K562 (cell line): ENCODE results near the gene HMBS. TPM values are rescaled to one million over a fixed set of nuclear protein-coding genes. Genes with fewer than 3 reads are reported as not detected.

Experiments
- ATAC-seq: fragments of 200-7000 bp; cut with Tn5 transposase; 3 replicates; pipeline ENCODE4 v1.9.1; 2020; ENCODE audit warnings: moderate library complexity
- BruUV-seq: library from RNA; stranded (reverse); fragments of 400-500 nt; replicated peaks from 2 replicates; lab custom pipeline; 2021; lab: Mats Ljungman, UMichigan
- CTCF ChIA-PET: fragments of 300-600 bp; formaldehyde crosslinking; extraction: SDS; loops from one replicate; lab custom pipeline; 2021; ENCODE audit warnings: low intra/inter-chr PET ratio; lab: Yijun Ruan, JAX
- POLR2A ChIA-PET: fragments of 300-600, 350-650 bp; sonication (Branson Sonifier 250); formaldehyde crosslinking; extraction: SDS; loops from one replicate; lab custom pipeline; 2021; ENCODE audit warnings: antibody characterized with exemption, inconsistent platforms; lab: Yijun Ruan, JAX
- DNase-seq, 4 experiments: peaks; one replicate each; pipeline versions ENCODE4 v3.0.0 to v3.0.0-alpha.2; 2011 to 2018; ENCODE audit warnings: low spot score in 3 of 4, mixed read lengths in 3 of 4; ENCODE audit errors: extremely low read depth in 1 of 4
- FAIRE-seq: peaks from 2 replicates; lab custom pipeline; 2011; peaks lifted over from hg19 to GRCh38; lab: Jason Lieb, UNC
- H2AFZ ChIP-seq: 2 replicates; pipeline ENCODE4 v1.6.0; 2011; ENCODE audit warnings: low read depth, low read length, control low read depth, inconsistent platforms
- H3K27ac ChIP-seq: fragments of 200-600 bp; 3 replicates; pipeline ENCODE4 v1.8.0; 2011; ENCODE audit warnings: low read depth, mild to moderate bottlenecking, control low read depth, inconsistent platforms, low read length, moderate library complexity, mixed read lengths; ENCODE audit errors: extremely low read depth
- H3K27me3 ChIP-seq, 2 experiments: fragments of 300-600 bp in 1 of 2; 2 replicates in 1 of 2; 3 replicates in 1 of 2; pipeline versions ENCODE4 v1.6.0 to v1.8.0; 2011; ENCODE audit warnings: inconsistent platforms in 2 of 2, low read length in 2 of 2, mild to moderate bottlenecking in 1 of 2, mixed read lengths in 1 of 2, moderate library complexity in 1 of 2; ENCODE audit not compliant: control insufficient read depth in 2 of 2, insufficient read depth in 2 of 2
- H3K36me3 ChIP-seq: fragments of 300-600 bp; 3 replicates; pipeline ENCODE4 v1.8.0; 2011; ENCODE audit warnings: mild to moderate bottlenecking, low read length, inconsistent platforms; ENCODE audit not compliant: control insufficient read depth, insufficient read depth
- H3K4me1 ChIP-seq, 2 experiments: fragments of 200-600 bp in 1 of 2; replicated peaks in 1 of 2; 2 replicates in 1 of 2; 3 replicates in 1 of 2; pipeline versions ENCODE4 v1.5.1 to v1.8.0; 2011; ENCODE audit warnings: inconsistent platforms in 2 of 2, low read length in 2 of 2, mild to moderate bottlenecking in 1 of 2, mixed read lengths in 1 of 2, moderate library complexity in 1 of 2; ENCODE audit not compliant: control insufficient read depth in 2 of 2, insufficient read depth in 2 of 2
- H3K4me2 ChIP-seq: 2 replicates; pipeline ENCODE4 v1.6.1; 2011; ENCODE audit warnings: low read length, control low read depth, inconsistent platforms, mixed read lengths; ENCODE audit not compliant: insufficient read depth
- H3K4me3 ChIP-seq: fragments of 200-600 bp; sonication (generic), shearing (Covaris generic); 2 replicates; pipeline ENCODE4 v1.5.1; 2016; ENCODE audit warnings: control low read depth, inconsistent platforms
- H3K79me2 ChIP-seq: fragments of 200-600 bp; 3 replicates; pipeline ENCODE4 v1.8.0; 2011; ENCODE audit warnings: low read length, inconsistent platforms; ENCODE audit not compliant: control insufficient read depth, insufficient read depth
- H3K9ac ChIP-seq, 2 experiments: 2 replicates each; pipeline versions ENCODE4 v1.6.0 to v1.6.1; 2011; ENCODE audit warnings: low read depth in 2 of 2, low read length in 2 of 2, control low read depth in 1 of 2, inconsistent platforms in 1 of 2, mild to moderate bottlenecking in 1 of 2, mixed read lengths in 1 of 2; ENCODE audit not compliant: insufficient read depth in 1 of 2
- H3K9me1 ChIP-seq: one replicate; pipeline ENCODE4 v1.6.0; 2011; ENCODE audit warnings: inconsistent platforms, mild to moderate bottlenecking, low read length, moderate library complexity; ENCODE audit not compliant: control insufficient read depth, insufficient read depth
- H3K9me3 ChIP-seq: replicated peaks from 2 replicates; pipeline ENCODE4 v1.5.1; 2011; ENCODE audit warnings: low read depth, low read length, inconsistent platforms; ENCODE audit not compliant: control insufficient read depth, insufficient read depth
- H4K20me1 ChIP-seq: replicated peaks from 2 replicates; pipeline ENCODE4 v1.6.1; 2011; ENCODE audit warnings: low read length, inconsistent platforms, mixed read lengths; ENCODE audit not compliant: control insufficient read depth, insufficient read depth
- BCL6 ChIP-seq: fragments of 250-450 bp; sonication (Bioruptor Pico); IDR thresholded peaks from 2 replicates; pipeline ENCODE4 v1.4.0; 2020
- CBFA2T2 ChIP-seq: fragments of 450-650 bp; conservative IDR thresholded peaks from 2 replicates; pipeline ENCODE4 v1.6.1; 2017; ENCODE audit warnings: mild to moderate bottlenecking
- CREM ChIP-seq: IDR thresholded peaks from 2 replicates; pipeline ENCODE4 v1.6.1; 2014; ENCODE audit warnings: antibody characterized with exemption, low read depth
- ETV5 ChIP-seq: sonication (generic); formaldehyde crosslinking; IDR thresholded peaks from 2 replicates; pipeline ENCODE4 v1.4.0; 2020; ENCODE audit warnings: low read depth, mild to moderate bottlenecking, missing genetic modification reagents
- FOXP4 ChIP-seq: sonication (generic); formaldehyde crosslinking; IDR thresholded peaks from 2 replicates; pipeline ENCODE4 v1.8.0; 2022; ENCODE audit warnings: mild to moderate bottlenecking, missing genetic modification reagents, borderline replicate concordance
- HMBOX1 ChIP-seq: sonication (generic); IDR thresholded peaks from 2 replicates; pipeline ENCODE4 v1.6.1; 2016
- NFIC ChIP-seq: fragments of 450-650 bp; IDR thresholded peaks from 2 replicates; pipeline ENCODE4 v1.6.1; 2017; ENCODE audit warnings: mild to moderate bottlenecking, inconsistent platforms
- POLR3A ChIP-seq: IDR thresholded peaks from 2 replicates; pipeline ENCODE4 v1.6.1; 2011; ENCODE audit warnings: borderline replicate concordance, mild to moderate bottlenecking, moderate library complexity; ENCODE audit not compliant: insufficient read length, insufficient read depth; ENCODE audit errors: extremely low read depth
- RHOXF2B ChIP-seq: fragments of 250-450 bp; sonication (Bioruptor Pico); conservative IDR thresholded peaks from 2 replicates; pipeline ENCODE4 v1.5.1; 2021
- SIRT6 ChIP-seq: IDR thresholded peaks from one replicate; pipeline ENCODE4 v1.6.1; 2012; ENCODE audit warnings: low read depth, mild to moderate bottlenecking, control low read depth, inconsistent platforms, low read length, moderate library complexity
- STAT6 ChIP-seq: sonication (generic); formaldehyde crosslinking; IDR thresholded peaks from 2 replicates; pipeline ENCODE4 v1.8.1; 2023; ENCODE audit warnings: mild to moderate bottlenecking, missing genetic modification reagents
- TEAD4 ChIP-seq, 2 experiments: sonication (generic) in 1 of 2; formaldehyde crosslinking in 1 of 2; IDR thresholded peaks; 2 replicates each; pipeline versions ENCODE4 v1.6.1 to v1.8.0; 2012 to 2022; ENCODE audit warnings: borderline replicate concordance in 1 of 2, inconsistent platforms in 1 of 2, low read length in 1 of 2, mild to moderate bottlenecking in 1 of 2, missing genetic modification reagents in 1 of 2
- TSC22D4 ChIP-seq: fragments of 450-650 bp; IDR thresholded peaks from 2 replicates; pipeline ENCODE4 v1.6.1; 2016; ENCODE audit warnings: missing genetic modification characterization, missing biosample characterization, control low read depth
- ZBED1 ChIP-seq: IDR thresholded peaks from 2 replicates; pipeline ENCODE4 v1.6.1; 2014
- ZNF165 ChIP-seq: fragments of 250-450 bp; sonication (Bioruptor Pico); IDR thresholded peaks from 2 replicates; pipeline ENCODE4 v1.4.0; 2020; ENCODE audit warnings: borderline replicate concordance
- ZNF75A ChIP-seq: fragments of 450-650 bp; formaldehyde crosslinking; IDR thresholded peaks from 2 replicates; pipeline ENCODE4 v1.4.0; 2020; ENCODE audit warnings: mild to moderate bottlenecking
- WGBS: fragments of 100-300 bp; shearing (Covaris generic); methylation state at CpG from one replicate; pipeline ENCODE4 v1.1.6; 2016; ENCODE audit warnings: low coverage, mixed read lengths; ENCODE audit not compliant: insufficient coverage; ENCODE audit errors: missing lambda C conversion rate; 5-methylcytosine and 5-hydroxymethylcytosine counted together
- in situ Hi-C: fragments of 300-500 bp; cut with MboI; formaldehyde crosslinking; loops from 4 replicates; pipeline ENCODE4 v1.15.0; 2018; ENCODE audit warnings: inconsistent platforms, mixed read lengths
- intact Hi-C: fragments of 100-400 bp; cut with micrococcal nuclease; formaldehyde crosslinking; loops from 2 replicates; pipeline ENCODE4 v1.14.2; 2022
- polyA plus RNA-seq, 8 experiments: library from polyadenylated mRNA; depleted of rRNA in 4 of 8; stranded (reverse) in 5 of 8; unstranded in 3 of 8; fragments of >200 nt; fragmentation: Nextera tagmentation in 2 of 8; fragmentation: Illumina TruSeq in 1 of 8; extraction: Ambion mirVana in 2 of 8; extraction: Trizol in 1 of 8; gene quantifications; 2 replicates each; pipeline versions ENCODE4 v1.2.1 to v1.2.3, GENCODE V29; 2011 to 2014; ENCODE audit warnings: inconsistent platforms in 1 of 8, missing spikeins in 1 of 8
- total RNA-seq, 7 experiments: library from RNA; depleted of rRNA in 6 of 7; stranded (reverse); fragments of >200 nt in 6 of 7; fragmentation: Illumina TruSeq in 2 of 7; extraction: Trizol in 2 of 7; gene quantifications; 2 replicates each; pipeline versions ENCODE4 v1.2.1 to v1.2.3, GENCODE V29; 2011 to 2021; ENCODE audit warnings: low replicate concordance in 1 of 7

HMBS gene
- total and polyA plus RNA-seq, 9 of the 15 experiments (the other 6 are each of a cell fraction or from before 2014, with no cell fraction given): 56.9 to 385 (median 286) TPM

GRCh38 chr11:119056421-119056999 lies 28.2 kb upstream of the HMBS start:
- Histone ChIP-seq H3K27ac (peak overlapping the region; percentile 95), H3K4me1 (peaks cover 18 to 21% of the 10 kb centered on the region in 2 experiments; a peak in 3 of 5 replicates), H3K9me3 (no peaks in the 10 kb centered on the region), H3K9me1 (no peaks in the 10 kb centered on the region), H3K79me2 (peaks cover 48% of the 10 kb centered on the region), H3K4me3 (peak overlapping the region; percentile 98), H3K27me3 (no peaks in the 10 kb centered on the region), H2AFZ (peak overlapping the region; percentile 82), H3K4me2 (peak overlapping the region; percentile 91), H4K20me1 (no peaks in the 10 kb centered on the region), H3K9ac (peak overlapping the region; percentile 94 to 97), H3K36me3 (peaks cover 51% of the 10 kb centered on the region)
- ChIA-PET POLR2A (interaction anchor here (0.6 to 8.8 kb wide), 21 partner anchors 10 to 267 kb away, joined by 3 to 132 read pairs (median 4); partner anchors contain the start of genes HMBS and VPS11), CTCF (no interaction called here)
- DNase-seq (peak in 3 of 4 experiments; percentile 34 to 61 (median 38)), FAIRE-seq (no peak), ATAC-seq (peak; percentile 24)
- WGBS: under 1% methylated on average over 39 of the region's 48 CpGs
- in situ Hi-C loops: no loop called here
- no TSS peak for BruUV-seq
- intact Hi-C loops: loop anchor here (2.0 kb wide), 2 partner anchors 38 kb away; partner anchors contain the start of genes RPS25 and TRAPPC4
- TF ChIP-seq FOXP4 (CRISPR knock-in tag) (peak; percentile 38; the same call in 1 of the 2 replicates), CBFA2T2 (no peak), ZBED1 (no peak), TEAD4 (IDR thresholded peaks at IDR 0.05; ENCODE audit: low read length) (no peak), TEAD4 (CRISPR knock-in tag; IDR thresholded peaks at IDR 0.05; ENCODE audit: borderline replicate concordance) (no peak), TSC22D4 (tag) (no peak), RHOXF2B (CRISPR knock-in tag) (no peak), STAT6 (0 out of 2 replicates have a peak, but pooled peaks have one; percentile 62), NFIC (no peak), ETV5 (CRISPR knock-in tag) (no peak), ZNF75A (CRISPR knock-in tag) (no peak), HMBOX1 (no peak), CREM (no peak), POLR3A (no peak), BCL6 (CRISPR knock-in tag) (no peak), ZNF165 (CRISPR knock-in tag) (no peak), SIRT6 (no peak)
